Sigmoid colon (tissue), 7 donors: Measurements from ENCODE around the gene SLC25A4. TPM values are rescaled to one million over a fixed set of nuclear protein-coding genes. Genes with fewer than 3 reads are reported as not detected.
"Not testable (repeated sequence)": the region's sequence is repeated elsewhere in the genome, so short reads cannot be mapped to it uniquely, and the experiment has no call there.

Experiments
- DNase-seq: peaks from one replicate; pipeline ENCODE4 v3.0.0-alpha.2; 2019
- H3K27ac ChIP-seq, 4 donors: fragments of 200-600 bp; sonication (generic); one replicate each; pipeline ENCODE4 v1.5.1; 2016 to 2019; ENCODE audit warnings: mild to moderate bottlenecking in 1 of 4
- H3K27me3 ChIP-seq, 3 donors: fragments of 200-600 bp; sonication (generic); one replicate each; pipeline ENCODE4 v1.5.1; 2019; ENCODE audit warnings: mild to moderate bottlenecking in 1 of 3
- H3K36me3 ChIP-seq, 4 donors: fragments of 200-600 bp; sonication (generic); one replicate each; pipeline ENCODE4 v1.5.1; 2016 to 2019
- H3K4me1 ChIP-seq, 4 donors: fragments of 200-600 bp; sonication (generic); one replicate each; pipeline ENCODE4 v1.5.1; 2017 to 2019
- H3K4me3 ChIP-seq, 4 donors: fragments of 200-600 bp; sonication (generic); one replicate each; pipeline ENCODE4 v1.5.1; 2017 to 2019; ENCODE audit warnings: mild to moderate bottlenecking in 2 of 4, moderate library complexity in 1 of 4
- H3K9me3 ChIP-seq, 4 donors: fragments of 200-600 bp in 3 of 4; sonication (generic) in 3 of 4; one replicate each; pipeline versions ENCODE4 v1.5.1 to v1.6.1; 2013 to 2019
- EP300 ChIP-seq, 4 donors: sonication (generic); formaldehyde crosslinking; IDR thresholded peaks; one replicate each; pipeline ENCODE4 v1.6.1; 2017; ENCODE audit warnings: antibody characterized with exemption in 4 of 4
- POLR2A ChIP-seq, 2 donors: fragments of 450-650 bp; IDR thresholded peaks; one replicate each; pipeline ENCODE4 v1.6.1; 2016; ENCODE audit warnings: antibody characterized with exemption in 2 of 2, mild to moderate bottlenecking in 2 of 2, moderate library complexity in 2 of 2
- POLR2AphosphoS5 ChIP-seq, 4 donors: sonication (generic); formaldehyde crosslinking; IDR thresholded peaks; one replicate each; pipeline ENCODE4 v1.6.1; 2017; ENCODE audit warnings: antibody characterized with exemption in 4 of 4
- whole genome bisulfite sequencing, 2 donors: extraction: QIAGEN DNeasy Blood & Tissue Kit; methylation state at CpG; one replicate each; pipeline ENCODE4 v1.1.7; 2013; 5-methylcytosine and 5-hydroxymethylcytosine counted together
- intact Hi-C: fragments of 100-400 bp; cut with DNase I; formaldehyde crosslinking; loops from one replicate; pipeline ENCODE4 v1.15.1; 2023
- polyA plus RNA-seq, 3 donors: library from polyadenylated mRNA; stranded (reverse); fragments of 200-250 nt; gene quantifications; one replicate each; pipeline ENCODE4 v1.2.3, GENCODE V29; 2013
- total RNA-seq, 4 donors: library from RNA; depleted of rRNA; stranded (reverse); fragments of >200 nt; gene quantifications; one replicate each; pipeline ENCODE4 v1.1.0, GENCODE V29; 2016
- TF ChIP-seq, protein P1 (sequence below), 4 experiments: fragments of 450-650 bp in 3 of 4; fragments of 200-600 bp in 1 of 4; IDR thresholded peaks; one replicate each; pipeline ENCODE4 v1.5.1; 2016 to 2019; ENCODE audit warnings: antibody characterized with exemption in 4 of 4, mild to moderate bottlenecking in 3 of 4, moderate library complexity in 2 of 4
- donor health status: healthy with polysubstance abuse.
- donor health status: Bipolar disorder and iron deficiency.
- donor health status: healthy.

SLC25A4 gene
- total and polyA plus RNA-seq, 7 donors: 22.9 to 127 (median 89.1) TPM

DNA sequence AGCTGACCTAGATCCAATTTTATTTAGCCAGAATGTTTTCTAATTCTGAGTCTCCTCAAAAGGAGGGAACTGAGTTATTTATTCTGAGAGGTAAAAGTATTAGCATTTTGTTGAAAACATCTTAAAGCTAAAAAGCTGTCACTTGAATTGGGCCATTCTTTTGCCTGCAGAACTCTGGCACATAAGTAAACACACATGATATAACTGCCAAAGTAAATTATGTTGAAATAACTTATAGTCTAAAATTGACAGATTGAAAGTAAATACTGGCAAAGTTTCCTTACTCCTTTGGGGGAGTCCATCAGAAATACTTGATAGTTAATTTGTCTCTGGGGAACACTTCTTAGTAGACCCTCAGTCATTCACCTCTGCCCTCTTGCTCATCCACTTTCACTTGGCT lies 38.3 kb upstream of the SLC25A4 start:
- Histone ChIP-seq H3K27me3 (peaks cover 0 to 10% (median 0%) of the 10 kb centered on the region in 3 donors), H3K36me3 (no peaks in the 10 kb centered on the region), H3K27ac (no peak overlapping the region), H3K9me3 (no peaks in the 10 kb centered on the region), H3K4me3 (no peak overlapping the region), H3K4me1 (no peaks in the 10 kb centered on the region)
- intact Hi-C loops: no loop called here
- TF ChIP-seq POLR2A (IDR thresholded peaks at IDR 0.05) (no peak), POLR2AphosphoS5 (IDR thresholded peaks at IDR 0.05) (no peak), EP300 (IDR thresholded peaks at IDR 0.05) (no peak)
- TF ChIP-seq, protein P1, sequence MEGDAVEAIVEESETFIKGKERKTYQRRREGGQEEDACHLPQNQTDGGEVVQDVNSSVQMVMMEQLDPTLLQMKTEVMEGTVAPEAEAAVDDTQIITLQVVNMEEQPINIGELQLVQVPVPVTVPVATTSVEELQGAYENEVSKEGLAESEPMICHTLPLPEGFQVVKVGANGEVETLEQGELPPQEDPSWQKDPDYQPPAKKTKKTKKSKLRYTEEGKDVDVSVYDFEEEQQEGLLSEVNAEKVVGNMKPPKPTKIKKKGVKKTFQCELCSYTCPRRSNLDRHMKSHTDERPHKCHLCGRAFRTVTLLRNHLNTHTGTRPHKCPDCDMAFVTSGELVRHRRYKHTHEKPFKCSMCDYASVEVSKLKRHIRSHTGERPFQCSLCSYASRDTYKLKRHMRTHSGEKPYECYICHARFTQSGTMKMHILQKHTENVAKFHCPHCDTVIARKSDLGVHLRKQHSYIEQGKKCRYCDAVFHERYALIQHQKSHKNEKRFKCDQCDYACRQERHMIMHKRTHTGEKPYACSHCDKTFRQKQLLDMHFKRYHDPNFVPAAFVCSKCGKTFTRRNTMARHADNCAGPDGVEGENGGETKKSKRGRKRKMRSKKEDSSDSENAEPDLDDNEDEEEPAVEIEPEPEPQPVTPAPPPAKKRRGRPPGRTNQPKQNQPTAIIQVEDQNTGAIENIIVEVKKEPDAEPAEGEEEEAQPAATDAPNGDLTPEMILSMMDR (IDR thresholded peaks at IDR 0.05): no peak
- DNase-seq: no peak

DNA sequence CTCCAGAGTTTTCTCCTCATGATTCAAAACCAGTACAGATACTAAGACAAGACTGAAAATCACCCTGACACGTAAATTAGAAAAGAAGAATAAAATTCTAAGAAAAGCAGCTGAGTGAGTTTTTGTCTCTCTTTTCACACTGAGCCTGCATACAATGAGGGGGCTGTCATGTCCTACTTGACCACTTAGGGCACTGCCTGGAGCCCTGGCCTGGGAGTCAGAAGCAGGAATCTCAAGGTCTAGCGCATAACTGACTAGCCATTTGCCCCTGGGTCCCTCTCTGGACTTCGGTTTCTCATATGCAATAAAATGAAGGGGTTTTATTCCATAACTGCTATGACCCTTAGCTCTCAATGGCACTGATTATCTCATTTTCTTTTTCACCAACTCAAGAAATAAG lies 36.7 kb upstream of the SLC25A4 start:
- intact Hi-C loops: no loop called here
- 86 to 87% methylated on average over 3 of the region's 3 CpGs for WGBS, 2 donors

DNA sequence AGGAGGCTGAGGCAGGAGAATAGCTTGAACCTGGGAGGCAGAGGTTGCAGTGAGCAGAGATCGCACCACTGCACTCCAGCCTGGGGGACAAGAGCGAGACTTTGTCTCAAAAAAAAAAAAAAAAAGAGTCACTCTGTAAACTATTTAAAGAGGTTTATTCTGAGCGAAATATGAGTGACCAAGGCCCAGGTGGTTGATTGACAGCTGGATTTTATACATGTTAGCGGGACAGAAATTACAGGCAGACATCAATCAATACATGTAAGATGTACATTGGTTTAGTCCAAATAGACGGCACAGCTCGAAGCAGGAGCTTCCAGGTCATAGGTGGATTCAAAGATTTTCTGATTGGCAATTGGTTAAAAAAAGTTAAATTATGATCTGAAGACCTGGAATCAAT lies 35.5 kb upstream of the SLC25A4 start:
- 94 to 95% methylated on average over 6 of the region's 6 CpGs for WGBS, 2 donors
- H3K36me3 ChIP-seq, intact Hi-C loops, H3K4me3 ChIP-seq, H3K9me3 ChIP-seq, H3K27ac ChIP-seq, DNase-seq, H3K27me3 ChIP-seq: not testable (repeated sequence)
- H3K4me1 ChIP-seq: peaks cover 0 to 15% (median 6%) of the 10 kb centered on the region in 4 donors

More for the DNA sequence above, 36.7 kb upstream of the SLC25A4 start:
- Histone ChIP-seq H3K36me3 (no peaks in the 10 kb centered on the region), H3K27ac (no peak overlapping the region), H3K4me3 (no peak overlapping the region), H3K9me3 (no peaks in the 10 kb centered on the region), H3K27me3 (no peaks in the 10 kb centered on the region), H3K4me1 (peaks cover 0 to 3% (median 0%) of the 10 kb centered on the region in 4 donors)
- TF ChIP-seq POLR2A (IDR thresholded peaks at IDR 0.05) (no peak), EP300 (IDR thresholded peaks at IDR 0.05) (no peak), POLR2AphosphoS5 (IDR thresholded peaks at IDR 0.05) (no peak)
- TF ChIP-seq, protein P1 (IDR thresholded peaks at IDR 0.05): no peak
- DNase-seq: no peak

DNA sequence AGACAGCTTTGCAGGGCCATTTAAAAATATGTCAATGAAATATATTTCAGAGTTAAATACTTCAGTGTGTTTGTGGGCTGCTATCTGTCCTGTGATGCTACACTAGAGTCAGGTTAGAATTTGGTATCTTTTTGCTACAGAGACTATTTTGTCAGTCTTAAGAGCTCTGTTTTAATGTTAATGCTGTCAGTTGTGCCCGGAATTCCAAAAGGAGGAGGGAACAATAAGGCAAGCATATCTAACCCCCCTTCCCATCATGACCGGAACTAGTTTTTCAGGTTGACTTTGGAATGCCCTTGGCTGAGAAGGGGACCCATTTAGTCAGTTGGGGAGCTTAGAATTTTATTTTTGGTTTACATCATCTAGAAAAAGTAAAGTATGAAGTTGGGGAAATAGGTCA lies 34.9 kb upstream of the SLC25A4 start:
- TF ChIP-seq, protein P1 (IDR thresholded peaks at IDR 0.05): no peak
- TF ChIP-seq EP300 (IDR thresholded peaks at IDR 0.05) (no peak), POLR2A (IDR thresholded peaks at IDR 0.05) (no peak), POLR2AphosphoS5 (IDR thresholded peaks at IDR 0.05) (no peak)
- no peaks in the 10 kb centered on the region for H3K27me3 ChIP-seq
- 52 to 67% methylated on average over 2 of the region's 2 CpGs for WGBS, 2 donors
- no peaks in the 10 kb centered on the region for H3K9me3 ChIP-seq
- peaks cover 0 to 18% (median 7%) of the 10 kb centered on the region in 4 donors for H3K4me1 ChIP-seq
- DNase-seq: no peak
- intact Hi-C loops: no loop called here
- no peak overlapping the region for H3K4me3 ChIP-seq
- H3K36me3 ChIP-seq: no peaks in the 10 kb centered on the region
- H3K27ac ChIP-seq: peak overlapping the region in 1 of 4 donors; percentile 30

DNA sequence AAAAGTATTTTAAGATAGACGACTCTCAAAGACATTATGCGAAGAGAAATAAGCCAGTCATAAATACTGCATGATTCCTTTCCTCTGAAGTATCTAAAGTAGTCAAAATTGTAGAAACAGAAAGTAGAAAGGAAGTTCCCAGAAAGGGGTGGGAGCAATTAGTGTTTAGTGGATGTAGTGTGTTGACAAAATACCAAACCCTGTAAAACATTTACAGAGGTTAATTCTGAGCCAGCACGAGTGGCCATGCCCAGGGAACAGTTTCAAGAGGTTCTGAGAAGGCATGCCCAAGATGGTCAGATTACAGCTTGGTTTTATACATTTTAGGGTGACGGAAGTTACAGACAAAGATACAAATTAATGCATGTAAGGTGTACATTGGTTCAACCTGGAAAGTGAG lies 34.4 kb upstream of the SLC25A4 start:
- H3K36me3 ChIP-seq: no peaks in the 10 kb centered on the region
- peaks cover 0 to 18% (median 7%) of the 10 kb centered on the region in 4 donors for H3K4me1 ChIP-seq
- H3K27ac ChIP-seq: peak overlapping the region in 1 of 4 donors; percentile 30
- no peaks in the 10 kb centered on the region for H3K27me3 ChIP-seq
- TF ChIP-seq, protein P1 (IDR thresholded peaks at IDR 0.05): no peak
- TF ChIP-seq POLR2A (IDR thresholded peaks at IDR 0.05) (no peak), EP300 (IDR thresholded peaks at IDR 0.05) (no peak), POLR2AphosphoS5 (IDR thresholded peaks at IDR 0.05) (no peak)
- intact Hi-C loops: no loop called here
- H3K4me3 ChIP-seq: no peak overlapping the region
- H3K9me3 ChIP-seq: no peaks in the 10 kb centered on the region
- DNase-seq: no peak
- 23 to 58% methylated on average over 4 of the region's 4 CpGs for WGBS, 2 donors
